Activated CD4-positive, alpha-beta T cell treated with anti-CD3 and anti-CD28 coated beads, Interleukin-2, amount 50 U/mL, for 16 hours (primary cell): Measurements from ENCODE around the gene SLC44A3.
"Not testable (repeated sequence)": the region's sequence is repeated elsewhere in the genome, so short reads cannot be mapped to it uniquely, and the experiment has no call there.

Experiments
- DNase-seq: peaks from one replicate; pipeline ENCODE4 v3.0.0-alpha.2; 2020

Gene SLC44A3

DNA sequence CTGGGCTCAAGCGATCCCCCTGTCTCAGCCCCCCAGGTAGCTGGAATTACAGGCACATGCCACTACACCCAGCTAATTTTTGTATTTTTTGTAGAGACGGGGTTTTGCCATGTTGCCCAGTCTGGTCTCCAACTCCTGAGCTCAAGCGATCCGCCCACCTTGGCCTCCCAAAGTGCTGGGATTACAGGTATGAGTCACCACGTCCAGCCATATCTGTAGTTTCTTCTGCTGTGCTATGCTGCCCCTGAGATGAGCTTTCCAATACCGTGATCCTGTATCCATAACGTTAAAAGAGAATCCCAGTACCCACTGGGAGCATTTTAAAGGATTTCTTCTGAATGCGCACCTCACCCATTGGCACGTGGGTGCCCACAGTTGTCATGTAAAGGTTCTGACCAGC lies 20.2 kb downstream of the SLC44A3 start:
- DNase-seq = not testable (repeated sequence)

DNA sequence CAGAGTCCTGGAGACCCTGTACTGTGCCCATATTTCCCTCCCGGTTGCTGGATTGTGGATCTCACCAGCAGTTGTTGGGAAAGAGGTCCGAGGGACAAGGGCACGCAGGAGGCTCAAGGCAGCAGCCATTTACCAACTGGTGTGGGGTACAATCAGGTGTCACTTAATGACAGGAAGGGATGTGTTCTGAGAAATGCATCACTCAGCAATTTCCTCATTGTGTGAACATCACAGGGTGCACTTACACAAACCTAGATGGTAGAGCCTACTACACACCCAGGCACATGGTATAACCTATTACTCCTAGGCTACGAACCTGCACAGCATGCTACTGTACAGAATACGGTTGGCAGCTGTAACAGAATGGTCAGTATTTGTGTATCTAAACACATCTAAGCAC lies 20.7 kb downstream of the SLC44A3 start:
- no peak for DNase-seq

DNA sequence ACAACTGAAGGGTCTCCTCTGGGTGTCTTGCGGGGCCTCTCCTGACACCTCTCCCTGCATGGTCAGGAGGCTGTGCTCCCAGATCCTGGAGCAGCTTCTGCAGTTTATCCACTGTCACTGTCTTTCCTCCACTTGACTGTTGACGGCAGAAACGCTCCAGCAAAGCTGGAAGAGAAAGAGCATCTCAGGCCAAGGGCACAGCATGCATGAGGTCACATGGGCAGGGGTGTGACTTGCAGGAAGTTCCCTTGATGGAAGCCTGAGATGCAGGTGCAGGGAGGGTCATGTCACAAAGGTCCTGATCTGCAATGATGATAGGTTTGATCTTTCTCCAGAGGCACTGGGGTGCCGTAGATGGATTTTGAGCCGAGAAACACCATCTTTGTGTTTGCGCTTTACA lies 23.3 kb downstream of the SLC44A3 start:
- no peak for DNase-seq

DNA sequence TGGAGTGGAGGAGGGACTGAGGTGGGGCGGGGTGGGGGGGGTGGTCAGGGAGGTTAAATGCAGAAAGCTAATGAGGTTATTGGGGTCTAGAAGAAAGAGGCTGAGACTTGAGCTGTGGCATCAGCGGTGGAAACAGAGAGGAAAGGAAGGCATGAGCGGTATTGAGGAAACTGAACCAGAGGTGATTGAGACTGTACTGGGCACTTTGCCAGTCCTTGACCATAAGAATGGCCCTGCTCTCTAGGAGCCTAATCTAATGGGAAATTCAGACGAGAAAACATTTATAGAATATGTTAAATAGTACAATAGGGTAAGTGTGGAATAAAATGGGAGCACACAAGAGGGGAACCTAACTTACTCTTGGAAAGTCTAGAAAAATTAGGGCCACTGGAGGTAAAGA lies 23.7 kb downstream of the SLC44A3 start:
- no peak for DNase-seq

DNA sequence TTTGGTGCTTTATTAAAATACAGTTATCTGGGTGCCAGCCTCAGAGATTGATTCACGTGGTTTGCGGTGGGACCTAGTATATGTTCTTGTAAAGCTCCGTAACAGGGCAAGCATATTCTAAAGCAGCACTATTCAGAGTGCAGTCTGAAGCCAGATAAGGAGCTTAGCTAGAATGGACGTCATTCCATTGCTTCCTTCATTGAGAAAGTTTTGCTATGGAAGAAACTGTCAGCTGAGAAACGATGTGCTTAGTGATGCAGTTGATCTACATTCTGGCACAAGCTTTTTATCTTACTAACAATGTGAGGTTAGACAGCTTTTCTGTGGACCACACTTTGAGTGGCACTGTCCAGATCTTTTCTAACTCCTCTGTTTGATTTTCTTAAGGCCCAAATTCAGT lies 26.2 kb downstream of the SLC44A3 start:
- no peak for DNase-seq

DNA sequence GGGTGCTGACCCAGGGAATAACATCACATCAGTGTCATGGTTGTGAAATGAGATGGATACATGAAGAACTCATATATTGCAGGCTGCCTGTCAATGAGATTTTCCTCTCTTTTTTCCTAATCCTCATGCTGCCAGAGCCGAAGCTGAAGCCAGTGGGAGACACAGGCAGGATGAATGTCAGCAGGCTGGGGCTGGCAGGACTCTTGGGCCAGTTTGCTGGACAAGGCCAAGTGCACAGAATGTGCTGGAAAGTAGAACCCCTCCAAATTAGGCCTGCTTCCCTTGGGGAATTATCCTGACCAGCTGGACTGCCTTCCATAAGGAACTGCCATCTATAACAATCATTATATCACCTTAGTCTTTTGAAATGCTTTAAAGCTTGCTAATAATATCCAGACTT lies 31.4 kb downstream of the SLC44A3 start:
- no peak for DNase-seq

DNA sequence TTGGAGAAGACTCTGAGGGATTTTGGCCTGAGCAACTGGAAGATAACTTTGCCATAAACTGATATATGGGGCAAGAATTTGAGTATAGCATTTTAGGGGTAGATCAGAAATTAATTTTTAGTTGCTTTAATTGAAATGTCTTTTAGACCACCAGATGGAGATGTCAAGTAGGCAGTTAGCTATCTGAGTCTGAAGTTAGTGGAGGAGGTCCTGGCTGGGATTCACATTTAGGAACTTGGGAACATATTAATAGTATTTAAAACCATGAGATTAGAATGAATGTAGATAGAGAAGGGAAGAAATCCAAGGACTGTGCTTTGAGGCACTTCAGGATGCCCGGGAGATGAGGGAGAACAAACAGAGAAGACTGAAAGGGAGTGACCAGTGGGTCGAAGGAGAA lies 32.6 kb downstream of the SLC44A3 start:
- no peak for DNase-seq

DNA sequence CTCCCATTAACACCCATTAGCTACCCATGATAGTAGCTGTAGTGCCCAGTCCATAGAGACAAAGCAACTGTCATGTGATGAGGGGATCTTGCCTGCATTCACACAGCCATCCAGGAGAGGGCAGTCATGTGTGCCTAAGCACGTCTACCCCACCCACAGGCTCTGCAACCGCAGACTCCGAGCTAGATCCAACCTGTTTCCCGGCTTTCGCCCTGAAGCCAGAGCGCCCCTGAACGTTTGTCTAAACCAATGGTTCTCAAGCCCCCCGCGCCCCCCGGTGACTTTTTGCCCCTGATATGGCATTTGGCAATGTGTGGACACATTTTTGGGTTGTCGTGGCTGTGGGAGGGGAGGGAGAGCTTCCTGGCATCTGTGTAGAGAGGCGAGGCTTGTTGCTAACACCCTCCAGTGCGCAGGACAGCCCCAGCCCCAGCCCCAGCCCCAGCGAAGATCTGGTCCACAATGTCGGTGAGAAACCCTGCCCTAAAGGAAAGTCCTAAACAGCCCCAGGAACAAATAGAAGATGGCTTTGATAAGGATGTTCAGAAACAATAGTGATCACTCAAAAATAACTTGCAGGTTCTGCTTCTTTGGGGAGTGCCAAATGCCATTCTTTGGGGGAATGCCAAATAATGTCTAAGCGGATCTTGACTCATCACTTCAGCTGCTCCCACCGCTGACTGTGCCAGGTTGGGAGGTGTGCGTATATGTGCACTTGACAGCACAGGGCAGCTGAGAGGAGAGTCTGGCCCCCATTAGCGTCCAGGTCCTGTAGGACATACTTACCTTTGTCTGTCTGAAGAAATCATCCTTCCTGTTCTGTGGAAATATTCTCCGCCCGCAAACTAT lies 34.5 kb downstream of the SLC44A3 start:
- DNase-seq = peak; percentile 81

DNA sequence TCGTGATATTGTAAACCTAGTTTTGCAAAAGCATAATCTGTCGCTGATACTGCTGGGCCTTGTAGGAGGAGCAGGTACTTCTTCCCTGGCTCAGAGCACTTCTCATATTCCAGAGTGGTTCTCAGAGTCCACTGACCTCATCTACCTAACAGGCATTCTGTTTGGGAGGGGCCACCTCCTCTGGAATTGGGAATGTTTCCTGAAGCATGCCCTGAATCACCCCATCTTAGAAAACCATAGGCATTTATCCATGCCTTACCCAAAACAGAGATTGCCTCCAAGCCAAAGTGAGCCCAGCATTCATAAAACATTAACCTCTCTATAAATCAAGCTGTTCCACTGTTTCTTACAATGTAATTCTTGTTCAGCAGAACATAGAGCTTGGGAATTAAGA lies 35.1 kb downstream of the SLC44A3 start:
- DNase-seq = no peak

DNA sequence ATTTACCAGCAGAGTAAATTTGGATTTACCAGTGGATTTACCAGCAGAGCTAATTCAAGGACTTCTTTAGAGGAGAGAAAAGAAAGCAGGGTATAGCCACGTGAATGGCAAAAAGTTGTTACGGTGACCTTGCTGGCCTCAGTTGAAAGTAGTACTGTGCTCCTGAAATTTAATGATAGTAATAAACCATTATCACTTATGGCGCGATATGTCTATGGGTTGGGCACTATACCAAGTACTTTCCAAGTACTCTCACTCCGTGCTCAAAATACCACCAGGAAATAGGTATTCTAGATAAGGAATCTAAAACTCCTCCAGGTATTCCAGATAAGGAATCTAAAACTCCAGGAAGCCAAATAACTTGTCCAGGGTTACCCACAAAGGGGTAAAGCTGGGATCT lies 35.8 kb downstream of the SLC44A3 start:
- DNase-seq = no peak

DNA sequence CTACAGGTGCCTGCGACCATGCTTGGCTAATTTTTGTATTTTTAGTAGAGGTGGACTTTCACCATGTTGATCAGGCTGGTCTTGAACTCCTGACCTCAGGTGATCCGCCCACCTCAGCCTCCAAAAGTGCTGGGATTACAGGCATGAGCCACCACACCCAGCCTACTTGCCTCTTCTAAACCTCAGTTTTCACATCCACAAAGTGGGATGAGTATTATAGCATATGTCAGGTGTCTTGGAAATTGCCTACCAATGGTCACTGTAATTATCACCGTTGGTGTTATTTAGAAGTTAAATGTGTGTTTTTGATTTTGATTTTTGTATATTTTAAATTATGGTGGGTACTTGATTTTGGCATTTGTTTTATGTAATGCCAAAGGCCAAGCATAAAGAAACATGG lies 36.7 kb downstream of the SLC44A3 start:
- DNase-seq = no peak

DNA sequence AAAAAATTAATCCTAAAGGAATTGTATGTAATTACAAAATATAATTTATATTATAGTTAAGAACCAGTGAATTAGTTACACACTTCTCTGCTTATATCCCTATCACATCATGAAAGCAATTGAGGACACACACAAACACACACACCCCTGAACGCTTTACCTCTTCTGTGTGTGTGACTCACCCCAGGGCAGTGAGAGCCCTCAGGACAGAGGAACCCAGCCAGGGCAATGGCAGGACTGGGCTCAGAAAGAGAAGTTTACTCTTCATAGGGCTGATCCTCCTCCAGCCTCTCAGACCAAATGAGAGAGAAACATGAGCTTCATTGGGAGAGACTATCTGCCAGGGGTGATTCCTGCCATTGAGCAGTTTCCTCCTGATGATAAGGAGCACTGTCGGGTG lies 38.1 kb downstream of the SLC44A3 start:
- DNase-seq = no peak

DNA sequence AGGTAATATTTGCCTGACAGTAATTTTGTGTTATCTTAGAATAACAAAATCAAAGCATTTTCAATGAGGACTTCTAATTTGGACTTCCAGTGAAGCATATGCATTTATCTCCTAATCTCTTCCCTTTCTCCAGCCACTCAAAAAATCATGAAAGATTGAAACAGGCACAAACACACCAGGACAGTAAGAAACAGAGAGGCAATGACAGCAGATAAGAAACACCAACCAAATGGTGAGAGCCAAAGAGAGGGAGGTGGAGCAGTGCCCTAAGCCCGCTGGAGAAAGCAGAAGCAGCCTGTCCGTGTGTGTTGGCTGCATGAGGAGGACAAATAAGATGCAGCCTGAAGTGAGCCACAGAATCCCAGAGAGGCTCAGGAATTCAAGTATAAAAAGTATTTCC lies 39.0 kb downstream of the SLC44A3 start:
- no peak for DNase-seq

DNA sequence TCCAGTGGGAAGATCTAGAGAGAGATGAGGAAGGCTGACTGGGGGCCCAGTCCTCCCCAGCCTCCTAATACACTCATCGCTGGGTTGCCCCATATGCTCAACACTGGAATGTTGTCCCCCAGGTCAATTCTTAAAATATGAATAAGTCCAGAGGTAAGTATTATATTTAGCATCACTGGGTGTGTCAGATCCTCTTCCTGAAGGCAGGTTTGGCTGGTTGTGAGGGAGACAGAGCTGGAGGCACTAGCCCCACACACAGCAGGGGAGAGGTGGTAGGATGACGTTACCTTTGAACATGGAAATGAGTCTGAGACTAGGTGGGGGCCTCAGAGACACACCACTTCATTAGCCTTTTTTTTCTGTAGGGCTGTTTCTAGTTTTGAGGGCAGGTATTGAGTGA lies 42.6 kb downstream of the SLC44A3 start:
- DNase-seq = no peak

DNA sequence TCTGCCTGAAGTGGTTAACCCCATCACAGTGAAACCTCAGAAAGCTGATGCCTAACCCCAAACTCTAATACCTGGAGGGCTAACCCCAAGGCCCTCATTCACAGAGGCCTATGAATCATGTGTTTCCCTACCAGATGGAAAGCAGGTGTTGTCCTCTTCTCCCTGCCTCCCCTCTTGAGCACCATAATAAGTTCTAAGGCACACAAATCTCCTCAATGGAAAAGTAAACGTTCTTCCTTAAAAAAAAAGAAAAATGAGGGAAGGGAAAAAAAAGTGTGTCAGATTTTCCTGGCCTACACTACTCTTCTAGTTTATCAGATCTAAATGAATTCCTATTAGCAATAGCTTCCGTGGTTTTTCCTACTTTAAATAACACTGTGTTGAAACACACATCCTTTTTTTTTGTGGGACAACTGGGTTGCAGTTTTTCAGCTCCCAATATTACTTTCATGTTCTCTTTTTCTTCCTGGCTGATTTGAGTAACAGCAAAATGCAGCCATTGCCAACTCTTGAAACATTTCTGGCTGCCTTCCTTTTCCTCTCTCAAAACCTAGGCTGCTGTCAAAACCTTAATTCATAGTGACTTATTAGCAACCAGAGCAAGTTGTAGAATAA lies 43.2 kb downstream of the SLC44A3 start:
- no peak for DNase-seq

DNA sequence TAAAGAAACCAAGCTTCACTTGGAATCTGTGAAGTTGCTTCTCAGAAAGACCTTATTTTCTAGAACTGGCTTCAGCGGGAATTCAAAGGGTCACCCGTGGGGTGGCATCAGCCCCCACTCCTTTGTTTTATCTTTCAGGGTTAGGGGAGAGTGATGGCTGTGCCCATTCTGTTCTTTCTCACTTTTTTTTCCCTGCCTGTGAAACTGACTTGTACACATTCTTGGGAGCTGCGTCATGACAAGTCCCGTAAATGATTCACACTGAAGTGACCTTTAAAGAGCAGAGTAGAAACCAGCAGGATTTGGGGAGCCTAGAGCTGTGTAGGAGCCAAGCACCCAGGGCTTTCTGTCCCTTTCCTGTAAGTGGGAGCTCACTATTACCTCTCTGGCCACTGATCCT lies 43.8 kb downstream of the SLC44A3 start:
- no peak for DNase-seq

DNA sequence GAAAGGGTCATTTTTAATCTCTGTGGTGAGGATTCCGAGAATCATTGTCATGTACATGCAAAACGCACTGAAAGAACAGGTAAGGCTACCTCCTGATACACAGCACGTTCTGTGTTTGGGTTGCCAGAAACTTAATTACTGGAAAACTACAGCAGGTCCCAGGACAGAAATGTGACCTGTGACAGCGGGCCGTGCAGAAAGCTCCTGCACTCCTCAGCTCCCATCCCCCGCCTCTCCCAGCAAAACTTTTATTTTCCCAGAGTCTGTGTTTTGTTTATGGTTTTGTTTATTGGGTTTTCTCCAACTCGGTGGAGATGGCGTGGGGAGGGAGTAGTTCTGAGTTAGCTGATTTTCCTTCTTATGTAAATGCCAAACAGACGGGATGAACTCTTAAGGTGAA lies 44.7 kb downstream of the SLC44A3 start:
- DNase-seq = no peak

DNA sequence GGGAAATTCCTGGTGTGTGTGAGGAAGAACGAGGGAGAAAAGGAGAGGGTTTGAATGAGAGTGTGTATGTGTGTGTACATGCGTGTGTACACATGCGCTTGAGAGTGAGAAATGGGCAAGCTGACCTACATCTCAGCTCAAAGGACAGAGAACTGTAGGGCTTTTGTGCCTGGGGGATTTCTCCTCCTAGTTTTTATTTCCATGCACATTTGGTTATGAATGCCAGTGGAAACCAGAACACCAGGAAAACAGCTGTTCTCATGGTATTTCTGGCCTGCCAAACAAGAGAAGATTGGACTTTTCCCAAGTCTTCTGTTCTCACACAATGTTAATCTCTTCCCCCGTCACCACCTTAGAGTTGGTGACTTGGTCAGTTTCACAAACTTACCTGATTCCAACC lies 45.2 kb downstream of the SLC44A3 start:
- DNase-seq = no peak

DNA sequence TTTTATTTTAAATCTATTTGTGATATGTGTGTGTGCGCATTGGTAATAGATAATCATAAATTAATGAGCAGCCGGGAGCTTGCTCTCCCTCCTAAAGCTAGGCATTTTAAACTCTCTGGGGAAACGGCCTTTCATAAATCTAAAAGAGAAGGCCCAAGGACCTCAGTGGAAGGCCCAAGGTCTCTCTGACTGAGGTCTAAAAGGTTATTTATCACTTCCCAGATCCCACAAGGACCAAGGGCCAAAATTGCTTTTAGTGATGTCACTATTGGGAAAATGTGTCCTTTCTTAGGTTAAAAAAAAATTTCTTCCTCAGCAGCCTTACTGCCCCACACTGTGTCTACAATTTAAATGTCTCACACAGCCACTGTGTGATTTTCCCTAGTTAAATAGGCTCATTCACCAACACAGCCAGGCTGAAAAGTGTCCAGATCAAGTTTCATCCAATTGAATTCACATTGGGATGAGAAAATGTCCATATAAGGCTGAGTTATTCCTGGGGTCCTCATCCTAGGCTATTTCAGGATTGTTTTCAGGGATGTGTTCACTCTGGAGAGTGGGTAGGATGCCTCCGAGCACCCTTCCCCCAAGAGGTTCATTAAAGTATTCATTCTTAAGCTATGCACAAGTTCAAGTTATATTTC lies 46.1 kb downstream of the SLC44A3 start:
- DNase-seq = no peak

DNA sequence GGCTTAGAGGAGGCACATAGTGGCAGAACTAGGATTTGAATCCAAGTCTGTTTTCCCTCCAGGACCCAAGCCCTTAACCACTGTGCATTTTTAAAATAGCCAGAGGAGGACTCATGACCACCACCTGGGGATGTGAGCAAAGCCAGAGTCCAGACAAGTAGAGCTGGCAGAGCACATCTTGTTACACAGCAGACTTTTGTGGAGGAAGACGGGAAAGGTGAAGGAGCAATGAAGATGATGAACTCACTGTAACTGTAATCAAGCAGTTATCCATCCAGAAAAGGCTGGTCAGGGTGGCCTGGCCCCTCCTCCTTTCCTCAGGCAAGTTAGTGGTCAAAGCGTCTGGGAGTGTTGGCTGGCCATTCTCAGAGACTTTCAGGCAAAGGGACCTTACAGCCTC lies 50.9 kb downstream of the SLC44A3 start:
- DNase-seq = no peak

DNA sequence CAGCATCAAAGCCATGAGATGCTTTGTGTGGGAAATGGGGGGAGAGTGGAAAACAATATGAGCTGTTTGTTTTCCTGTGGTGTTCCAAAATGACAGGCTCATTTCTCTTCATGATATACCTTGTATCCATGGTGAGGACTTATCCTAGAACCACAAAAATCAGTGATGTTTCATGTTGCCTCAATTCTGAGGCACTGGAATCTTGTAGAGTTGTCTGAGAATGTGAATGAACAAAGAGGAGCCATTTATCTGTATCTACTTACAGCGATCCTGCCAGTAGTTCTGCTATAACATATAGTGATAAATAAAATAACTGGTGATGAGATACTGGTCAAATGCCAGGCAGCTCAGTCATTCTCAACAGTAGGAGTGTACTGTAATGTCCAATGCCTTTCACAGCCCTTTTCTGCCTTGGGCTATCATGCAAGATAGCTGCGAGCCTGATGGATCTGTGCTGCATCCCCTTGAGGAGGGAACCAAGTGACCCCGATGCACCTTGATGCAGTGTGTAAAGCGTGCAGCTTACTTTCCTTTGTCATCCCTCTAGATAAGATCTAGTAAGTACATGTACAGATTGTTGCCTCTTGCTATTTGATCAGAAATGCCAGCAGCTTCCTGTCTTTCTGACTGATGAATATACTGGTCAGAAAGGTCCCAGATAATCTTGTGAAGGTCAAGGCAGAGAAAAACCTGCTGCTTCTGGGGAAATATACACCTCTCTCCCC lies 52.8 kb downstream of the SLC44A3 start:
- no peak for DNase-seq

DNA sequence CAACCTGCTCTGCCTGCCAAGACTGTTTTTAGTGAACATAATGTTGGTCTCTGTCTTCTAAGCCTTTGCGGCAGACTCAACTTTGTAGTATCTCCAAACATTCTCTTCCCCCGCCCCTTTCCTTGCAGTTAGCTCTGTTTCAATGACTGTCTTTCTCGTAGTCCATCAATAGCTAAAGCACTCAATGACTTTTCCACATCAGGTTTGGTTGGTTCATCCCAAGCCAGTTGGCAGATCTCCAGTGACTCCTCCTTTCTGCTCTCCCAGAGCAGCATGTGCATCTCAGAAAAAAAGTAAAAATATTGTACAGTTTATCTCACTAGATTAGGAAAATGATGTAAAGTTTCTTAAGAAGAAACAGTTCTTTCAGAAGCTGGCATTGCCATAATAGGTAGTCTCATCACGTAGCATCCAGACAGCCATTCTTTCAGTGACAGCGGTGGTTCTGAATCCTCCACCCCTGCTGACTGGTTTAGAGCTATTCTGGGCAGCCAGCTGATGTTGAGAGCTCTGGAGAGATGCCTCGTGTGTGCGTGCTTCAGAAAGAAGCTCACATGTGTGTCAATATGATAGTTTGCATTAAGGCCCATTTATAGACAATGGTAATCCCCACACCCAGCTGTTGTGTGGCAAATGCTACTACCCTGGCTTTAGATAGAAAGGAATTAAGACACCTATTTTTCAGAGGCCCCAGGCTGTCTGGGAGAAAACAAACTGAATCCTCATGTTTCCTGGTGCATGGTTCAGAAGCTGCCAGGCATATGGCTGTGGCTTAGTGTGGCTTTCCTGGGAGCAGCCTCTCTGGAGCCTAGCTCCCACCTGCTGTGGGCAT lies 53.6 kb downstream of the SLC44A3 start:
- DNase-seq = no peak

DNA sequence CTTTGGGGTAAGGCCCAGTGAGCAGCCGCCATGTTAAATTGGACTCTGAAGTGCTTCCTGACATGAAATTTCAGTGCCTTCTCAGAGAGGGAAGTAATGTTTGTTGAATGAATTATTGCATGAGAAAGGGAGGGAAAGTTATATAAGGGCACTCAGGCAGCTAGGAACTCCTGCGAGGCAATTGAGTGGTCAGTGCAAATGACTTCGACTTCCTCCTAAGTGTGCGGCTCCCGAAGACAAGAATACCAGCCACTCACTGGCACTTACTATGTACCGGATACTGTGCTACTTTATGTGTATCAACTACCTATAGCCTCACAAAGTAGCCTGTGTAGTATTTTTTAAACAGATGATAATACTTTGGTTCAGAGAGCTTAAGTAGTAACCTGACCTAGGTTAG lies 54.3 kb downstream of the SLC44A3 start:
- DNase-seq = no peak
